Subcutaneous abdominal adipose tissue (tissue), 5 donors: ENCODE data around the gene ROR2.

Experiments
- H3K27ac ChIP-seq: one replicate; pipeline ENCODE4 v1.7.0; 2013; ENCODE audit warnings: low read depth, mild to moderate bottlenecking, inconsistent platforms, low read length, moderate library complexity
- H3K27me3 ChIP-seq, 5 donors: one replicate each; pipeline ENCODE4 v1.7.0; 2013; ENCODE audit warnings: low read length in 5 of 5, inconsistent platforms in 1 of 5; ENCODE audit not compliant: control insufficient read depth in 5 of 5, insufficient read depth in 4 of 5
- H3K36me3 ChIP-seq, 5 donors: one replicate each; pipeline ENCODE4 v1.7.0; 2013; ENCODE audit warnings: low read length in 5 of 5; ENCODE audit not compliant: control insufficient read depth in 5 of 5, insufficient read depth in 5 of 5
- H3K4me1 ChIP-seq, 5 donors: one replicate each; pipeline ENCODE4 v1.7.0; 2013; ENCODE audit warnings: low read length in 5 of 5, mild to moderate bottlenecking in 3 of 5, moderate library complexity in 1 of 5; ENCODE audit not compliant: control insufficient read depth in 5 of 5, insufficient read depth in 5 of 5
- H3K4me3 ChIP-seq, 5 donors: one replicate each; pipeline ENCODE4 v1.7.0; 2013; ENCODE audit warnings: low read length in 5 of 5, low read depth in 1 of 5
- H3K9ac ChIP-seq, 5 donors: one replicate each; pipeline ENCODE4 v1.7.0; 2013; ENCODE audit warnings: low read length in 5 of 5, mild to moderate bottlenecking in 4 of 5, moderate library complexity in 3 of 5
- H3K9me3 ChIP-seq, 5 donors: one replicate each; pipeline ENCODE4 v1.7.0; 2013; ENCODE audit warnings: low read length in 5 of 5; ENCODE audit not compliant: control insufficient read depth in 5 of 5
- donor health status: healthy.
- donor health status: healthy.
- donor health status: healthy.
- donor health status: healthy.
- donor health status: healthy.

The ROR2 gene

GRCh38 chr9:91825422-91825821, 124.6 kb downstream of the ROR2 start:
- no peak overlapping the region for H3K27ac ChIP-seq
- peaks cover 0 to 4% (median 0%) of the 10 kb centered on the region in 5 donors for H3K27me3 ChIP-seq
- peaks cover 0 to 14% (median 7%) of the 10 kb centered on the region in 5 donors for H3K4me1 ChIP-seq
- no peak overlapping the region for H3K9ac ChIP-seq
- H3K9me3 ChIP-seq, result peaks cover 0 to 4% (median 0%) of the 10 kb centered on the region in 5 donors
- H3K36me3 ChIP-seq, result no peaks in the 10 kb centered on the region
- H3K4me3 ChIP-seq, result no peak overlapping the region

- H3K9ac ChIP-seq, result no peak overlapping the region
- H3K4me1 ChIP-seq, result peaks cover 0 to 14% (median 7%) of the 10 kb centered on the region in 5 donors
- H3K9me3 ChIP-seq, result peaks cover 0 to 4% (median 0%) of the 10 kb centered on the region in 5 donors
- H3K27me3 ChIP-seq, result peaks cover 0 to 4% (median 0%) of the 10 kb centered on the region in 5 donors
- H3K27ac ChIP-seq, result no peak overlapping the region
- H3K4me3 ChIP-seq, result peak overlapping the region in 3 of 5 donors; percentile 6 to 24 (median 21)
- H3K36me3 ChIP-seq, result no peaks in the 10 kb centered on the region
Measured at GRCh38 chr9:91824601-91825305, 125.3 kb downstream of the ROR2 start.

- H3K9ac ChIP-seq, result no peak overlapping the region
- peaks cover 0 to 4% (median 0%) of the 10 kb centered on the region in 5 donors for H3K27me3 ChIP-seq
- H3K27ac ChIP-seq, result no peak overlapping the region
- peaks cover 0 to 4% (median 0%) of the 10 kb centered on the region in 5 donors for H3K9me3 ChIP-seq
- peaks cover 0 to 14% (median 7%) of the 10 kb centered on the region in 5 donors for H3K4me1 ChIP-seq
- H3K4me3 ChIP-seq, result peak overlapping the region in 2 of 5 donors; percentile 21 to 24
- no peaks in the 10 kb centered on the region for H3K36me3 ChIP-seq
Measured at GRCh38 chr9:91824151-91824550, 125.9 kb downstream of the ROR2 start.

GRCh38 chr9:91820949-91821880, 128.8 kb downstream of the ROR2 start:
- Histone ChIP-seq H3K9me3 (peaks cover 0 to 4% (median 0%) of the 10 kb centered on the region in 5 donors), H3K27ac (no peak overlapping the region), H3K4me3 (no peak overlapping the region), H3K36me3 (no peaks in the 10 kb centered on the region), H3K4me1 (peaks cover 0 to 25% (median 13%) of the 10 kb centered on the region in 5 donors), H3K9ac (no peak overlapping the region), H3K27me3 (peaks cover 0 to 5% (median 0%) of the 10 kb centered on the region in 5 donors)

- Histone ChIP-seq H3K27me3 (peaks cover 0 to 5% (median 0%) of the 10 kb centered on the region in 5 donors), H3K9me3 (peaks cover 0 to 4% (median 0%) of the 10 kb centered on the region in 5 donors), H3K9ac (no peak overlapping the region), H3K27ac (no peak overlapping the region), H3K4me3 (no peak overlapping the region), H3K4me1 (peaks cover 0 to 23% (median 13%) of the 10 kb centered on the region in 5 donors), H3K36me3 (no peaks in the 10 kb centered on the region)
Measured at GRCh38 chr9:91820126-91820750, 129.8 kb downstream of the ROR2 start.

- Histone ChIP-seq H3K27ac (no peak overlapping the region), H3K9me3 (peaks cover 0 to 4% (median 0%) of the 10 kb centered on the region in 5 donors), H3K27me3 (peaks cover 0 to 5% (median 0%) of the 10 kb centered on the region in 5 donors), H3K4me1 (peaks cover 0 to 11% (median 8%) of the 10 kb centered on the region in 5 donors), H3K36me3 (no peaks in the 10 kb centered on the region), H3K4me3 (no peak overlapping the region), H3K9ac (no peak overlapping the region)
Measured at GRCh38 chr9:91818647-91819403, 131.2 kb downstream of the ROR2 start.

- Histone ChIP-seq H3K9me3 (peaks cover 0 to 4% (median 0%) of the 10 kb centered on the region in 5 donors), H3K27ac (no peak overlapping the region), H3K4me3 (peak overlapping the region in 2 of 5 donors; percentile 25 to 37), H3K27me3 (peaks cover 0 to 5% (median 0%) of the 10 kb centered on the region in 5 donors), H3K9ac (no peak overlapping the region), H3K36me3 (no peaks in the 10 kb centered on the region), H3K4me1 (peaks cover 0 to 11% (median 8%) of the 10 kb centered on the region in 5 donors)
Measured at GRCh38 chr9:91818225-91818585, 131.8 kb downstream of the ROR2 start.

GRCh38 chr9:91817493-91818224, 132.4 kb downstream of the ROR2 start:
- peak overlapping the region in 1 of 5 donors; percentile 13 for H3K9ac ChIP-seq
- no peak overlapping the region for H3K27ac ChIP-seq
- H3K4me1 ChIP-seq, result peaks cover 0 to 11% (median 8%) of the 10 kb centered on the region in 5 donors
- peaks cover 0 to 4% (median 0%) of the 10 kb centered on the region in 5 donors for H3K9me3 ChIP-seq
- H3K27me3 ChIP-seq, result peaks cover 0 to 5% (median 0%) of the 10 kb centered on the region in 5 donors
- H3K4me3 ChIP-seq, result peak overlapping the region in 3 of 5 donors; percentile 25 to 37 (median 28)
- H3K36me3 ChIP-seq, result no peaks in the 10 kb centered on the region
